Prostate gland (tissue), 2 donors: ENCODE measurements around the gene PTGDR. TPM values are rescaled to one million over a fixed set of nuclear protein-coding genes. Genes with fewer than 3 reads are reported as not detected.

ENCODE experiments used
- DNase-seq: peaks from one replicate; pipeline ENCODE4 v3.0.0-alpha.2; 2019; ENCODE audit warnings: low spot score
- H3K27ac ChIP-seq, 2 donors: fragments of 200-600 bp; sonication (generic); 2 replicates each; pipeline ENCODE4 v1.5.1; 2017 to 2019
- H3K27me3 ChIP-seq: fragments of 200-600 bp; sonication (generic); replicated peaks from 2 replicates; pipeline ENCODE4 v1.5.1; 2019; ENCODE audit not compliant: insufficient read depth
- H3K36me3 ChIP-seq, 2 donors: fragments of 200-600 bp; sonication (generic); 1 replicate in 1 of 2; 2 replicates in 1 of 2; pipeline versions ENCODE4 v1.5.1 to v1.8.1; 2017 to 2019
- H3K4me1 ChIP-seq: fragments of 200-600 bp; sonication (generic); replicated peaks from 2 replicates; pipeline ENCODE4 v1.5.1; 2019
- H3K4me3 ChIP-seq, 2 donors: fragments of 200-600 bp; sonication (generic); 2 replicates each; pipeline ENCODE4 v1.5.1; 2017 to 2019
- H3K9me3 ChIP-seq: fragments of 200-600 bp; sonication (generic); 2 replicates; pipeline ENCODE4 v1.5.1; 2017
- CTCF ChIP-seq, 4 experiments: fragments of 200-600 bp in 2 of 4; fragments of 450-650 bp in 2 of 4; sonication (generic) in 2 of 4; IDR thresholded peaks; 1 replicate in 3 of 4; 2 replicates in 1 of 4; pipeline ENCODE4 v1.5.1; 2016 to 2019; ENCODE audit warnings: antibody characterized with exemption in 4 of 4, mild to moderate bottlenecking in 2 of 4, moderate library complexity in 2 of 4
- POLR2A ChIP-seq: fragments of 450-650 bp; IDR thresholded peaks from one replicate; pipeline ENCODE4 v1.6.1; 2016; ENCODE audit warnings: antibody characterized with exemption, mild to moderate bottlenecking
- POLR2AphosphoS5 ChIP-seq: sonication (generic); formaldehyde crosslinking; IDR thresholded peaks from one replicate; pipeline ENCODE4 v1.6.1; 2017; ENCODE audit warnings: antibody characterized with exemption
- WGBS: methylation state at CpG from one replicate; pipeline ENCODE4 v1.1.5; 2018; 5-methylcytosine and 5-hydroxymethylcytosine counted together
- intact Hi-C: fragments of 100-400 bp; cut with DNase I; formaldehyde crosslinking; loops from one replicate; pipeline ENCODE4 v1.14.2; 2022
- total RNA-seq, 2 donors: library from RNA; depleted of rRNA; stranded (reverse); fragments of >200 nt; gene quantifications; one replicate each; pipeline ENCODE4 v1.1.0, GENCODE V29; 2016

PTGDR gene
- total RNA-seq, 2 donors from 2014 or later: 0.55 to 0.74 TPM

GRCh38 chr14:52313462-52313861 lies 46.0 kb downstream of the PTGDR start:
- H3K36me3 ChIP-seq: no peaks in the 10 kb centered on the region
- TF ChIP-seq POLR2A (no peak), POLR2AphosphoS5 (no peak), CTCF (IDR thresholded peaks at IDR 0.05) (no peak)
- H3K4me1 ChIP-seq: no peaks in the 10 kb centered on the region
- intact Hi-C loops: loop anchor here (5.0 to 10.0 kb wide), 3 partner anchors 91 to 641 kb away; partner anchors contain the start of genes FERMT2, GPR137C and TXNDC16
- DNase-seq: no peak
- H3K4me3 ChIP-seq: peak overlapping the region; percentile 47 to 50
- no peaks in the 10 kb centered on the region for H3K9me3 ChIP-seq
- H3K27me3 ChIP-seq: no peaks in the 10 kb centered on the region
- peak overlapping the region; percentile 70 for H3K27ac ChIP-seq
- 19% methylated on average over 10 of the region's 10 CpGs for WGBS

- Histone ChIP-seq H3K36me3 (no peaks in the 10 kb centered on the region), H3K9me3 (no peaks in the 10 kb centered on the region), H3K27me3 (no peaks in the 10 kb centered on the region), H3K4me1 (no peaks in the 10 kb centered on the region), H3K4me3 (peak within 1 kb of the TSS; percentile 47 to 50), H3K27ac (peak within 1 kb of the TSS; percentile 70)
- peak; percentile 60 for DNase-seq
- TF ChIP-seq POLR2AphosphoS5 (peak; percentile 68), POLR2A (peak; percentile 46), CTCF (IDR thresholded peaks at IDR 0.05) (no peak)
- intact Hi-C loops: loop anchor here (2.0 to 10.0 kb wide), 4 partner anchors 37 to 641 kb away; partner anchors contain the start of genes FERMT2, GPR137C and TXNDC16
- WGBS: 1% methylated on average over 31 of the region's 73 CpGs
Observed at GRCh38 chr14:52313903-52314594, 46.6 kb downstream of the PTGDR start, which contains the start of gene PTGER2. PTGER2 (plus strand) TSS chr14:52314312; CDS start chr14:52314549, 237 bp downstream.

GRCh38 chr14:52314595-52315354 lies 47.3 kb downstream of the PTGDR start:
- Histone ChIP-seq H3K27me3 (no peaks in the 10 kb centered on the region), H3K4me1 (no peaks in the 10 kb centered on the region), H3K9me3 (no peaks in the 10 kb centered on the region), H3K27ac (peak overlapping the region; percentile 70), H3K36me3 (no peaks in the 10 kb centered on the region), H3K4me3 (peak overlapping the region; percentile 47 to 50)
- intact Hi-C loops: loop anchor here (2.0 to 10.0 kb wide), 4 partner anchors 36 to 640 kb away; partner anchors contain the start of genes FERMT2, GPR137C and TXNDC16
- 7% methylated on average over 58 of the region's 63 CpGs for WGBS
- DNase-seq: no peak
- no peak for TF ChIP-seq CTCF (IDR thresholded peaks at IDR 0.05)
- TF ChIP-seq POLR2AphosphoS5: no peak
- no peak for TF ChIP-seq POLR2A

GRCh38 chr14:52315355-52315718 lies 47.8 kb downstream of the PTGDR start:
- H3K9me3 ChIP-seq: no peaks in the 10 kb centered on the region
- DNase-seq: no peak
- 49% methylated on average over 11 of the region's 11 CpGs for WGBS

More at GRCh38 chr14:52315355-52315718, 47.8 kb downstream of the PTGDR start:
- Histone ChIP-seq H3K36me3 (no peaks in the 10 kb centered on the region), H3K4me3 (peak overlapping the region; percentile 47 to 50), H3K27me3 (no peaks in the 10 kb centered on the region), H3K4me1 (no peaks in the 10 kb centered on the region), H3K27ac (peak overlapping the region; percentile 70)
- intact Hi-C loops: loop anchor here (2.0 to 10.0 kb wide), 3 partner anchors 35 to 639 kb away; partner anchors contain the start of gene FERMT2
- no peak for TF ChIP-seq CTCF (IDR thresholded peaks at IDR 0.05)
- no peak for TF ChIP-seq POLR2AphosphoS5
- TF ChIP-seq POLR2A: no peak
